Mesenteric fat pad (tissue), 1 donor: ENCODE measurements around the gene FBXL20. TPM values are rescaled to one million over a fixed set of nuclear protein-coding genes. Genes with fewer than 3 reads are reported as not detected.

ENCODE experiments used
- DNase-seq: peaks from one replicate; pipeline ENCODE4 v3.0.0-alpha.2; 2020; ENCODE audit warnings: low spot score
- total RNA-seq: library from RNA; stranded (reverse); fragmentation: NEBNext Ultra II Directional; extraction: Animal tissue kit (Norgen Biotek cat#: 25700); gene quantifications from one replicate; pipeline ENCODE4 v1.2.1, GENCODE V29; 2021
- donor health status: DM: yes; HTN: yes; CAD: no.

FBXL20 gene
- total RNA-seq, 1 donor from 2014 or later, result 17.4 TPM

DNA sequence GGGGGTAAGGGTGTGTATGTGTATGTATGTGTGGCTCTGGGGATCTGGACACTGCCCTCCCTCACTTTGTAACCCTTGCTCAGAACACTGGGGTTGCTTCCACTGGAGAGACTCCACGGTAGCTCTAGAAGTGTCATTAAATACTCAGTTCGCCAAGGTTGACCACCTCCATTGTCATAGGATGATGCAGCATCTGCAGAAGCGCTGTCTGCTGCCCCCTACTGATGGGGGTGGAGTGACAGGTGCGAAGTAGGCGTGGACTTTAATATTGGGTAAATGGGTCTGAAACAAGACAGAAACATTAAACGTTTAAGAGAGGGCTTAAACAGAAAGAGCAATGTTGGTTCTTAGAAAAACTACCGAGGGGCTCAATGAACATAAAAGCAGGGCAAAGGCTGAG, 140.1 kb downstream of the FBXL20 start:
- DNase-seq, result no peak

DNA sequence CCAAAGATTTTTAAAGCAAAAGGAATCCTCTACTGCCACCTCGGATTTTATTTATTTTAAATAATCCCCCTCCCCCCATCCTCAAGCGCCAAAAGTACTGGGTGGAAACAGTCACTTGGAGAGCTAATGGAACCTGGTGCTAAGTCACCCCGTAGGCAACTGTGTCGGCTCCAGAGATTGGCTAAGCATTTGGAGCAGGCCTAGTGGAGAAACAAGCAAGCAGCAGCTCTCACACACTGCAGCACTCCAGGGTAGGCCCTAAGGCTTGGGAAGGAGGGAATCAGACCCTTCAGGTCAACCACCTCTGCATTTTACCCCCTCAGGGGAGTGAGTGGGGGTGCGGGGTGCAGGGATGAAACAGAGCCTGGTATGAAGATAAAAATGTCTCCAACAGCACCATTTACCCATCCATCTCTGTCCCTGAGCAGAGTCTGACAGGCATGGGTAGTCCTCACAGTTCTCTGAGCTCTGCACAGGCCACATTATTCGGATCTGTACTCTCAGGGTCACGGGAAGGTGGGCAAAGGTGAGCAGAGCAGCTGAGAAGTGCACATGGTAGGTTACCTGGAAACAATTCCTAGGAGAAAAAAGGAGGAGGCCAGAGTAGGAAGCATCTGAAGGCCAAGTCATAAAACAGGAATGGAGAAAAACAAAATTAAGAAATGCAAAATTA, 148.5 kb downstream of the FBXL20 start:
- peak; percentile 73 for DNase-seq

GRCh38 chr17:39251997-39252396, 149.4 kb downstream of the FBXL20 start:
- no peak for DNase-seq

DNA sequence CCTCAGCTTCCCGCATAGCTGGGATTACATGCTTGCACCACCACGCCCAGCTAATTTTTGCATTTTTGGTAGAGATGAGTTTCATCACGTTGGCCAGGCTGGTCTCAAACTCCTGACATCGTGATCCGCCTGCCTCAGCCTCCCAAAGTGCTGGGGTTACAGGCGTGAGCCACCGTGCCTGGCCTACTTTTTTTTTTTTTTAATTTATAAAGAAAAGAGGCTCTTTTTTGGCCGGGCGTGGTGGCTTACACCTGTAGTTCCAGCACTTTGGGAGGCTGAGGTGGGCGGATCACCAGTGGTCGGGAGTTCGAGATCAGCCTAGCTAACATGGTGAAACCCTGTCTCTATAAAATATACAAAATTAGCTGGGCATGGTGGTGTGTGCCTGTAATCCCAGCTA, 151.3 kb downstream of the FBXL20 start:
- peak; percentile 35 for DNase-seq

DNA sequence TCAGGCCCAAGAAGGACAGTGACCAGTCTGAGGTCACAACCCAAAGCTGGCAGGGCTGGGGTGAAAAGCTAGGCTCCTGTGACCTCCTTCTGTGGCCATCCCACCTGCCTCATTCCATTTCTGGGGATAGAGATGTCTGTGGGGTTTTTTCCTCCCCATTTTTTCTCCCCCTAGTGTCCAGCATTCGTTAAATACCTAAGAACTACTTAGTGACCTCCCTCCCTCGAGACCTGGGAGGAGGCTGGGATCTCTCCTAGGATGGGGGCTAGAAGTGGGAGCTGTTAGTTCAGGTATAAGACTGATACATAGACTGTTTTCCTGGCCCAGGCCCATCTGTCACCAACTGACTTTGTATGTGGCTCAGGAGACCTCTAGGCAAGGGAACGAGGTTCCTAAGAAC, 155.2 kb downstream of the FBXL20 start:
- peak; percentile 35 for DNase-seq

- DNase-seq, result peak; percentile 93
Measured at GRCh38 chr17:39244600-39245570, 156.5 kb downstream of the FBXL20 start.

GRCh38 chr17:39244016-39244599, 157.3 kb downstream of the FBXL20 start:
- peak; percentile 74 for DNase-seq

- DNase-seq, result peak; percentile 62
Measured at GRCh38 chr17:39243155-39243554, 158.3 kb downstream of the FBXL20 start.

DNA sequence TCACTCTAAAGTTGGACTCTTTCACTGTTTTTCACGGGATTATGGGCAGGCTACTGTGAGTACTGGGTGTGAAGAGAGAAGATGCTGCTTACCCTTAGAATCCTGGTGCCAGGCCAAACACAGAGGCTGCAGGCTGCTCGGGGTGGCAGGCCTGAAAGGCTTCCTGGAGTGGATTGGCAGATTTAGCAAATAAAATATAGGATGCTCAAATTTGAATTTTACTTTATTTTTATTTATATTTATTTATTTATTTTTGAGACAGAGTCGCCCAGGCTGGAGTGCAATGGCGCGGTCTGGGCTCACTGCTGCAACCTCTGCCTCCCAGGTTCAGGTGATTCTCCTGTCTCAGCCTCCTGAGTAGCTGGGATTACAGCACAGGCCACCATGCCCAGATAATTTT, 160.8 kb downstream of the FBXL20 start:
- DNase-seq, result peak; percentile 43

DNA sequence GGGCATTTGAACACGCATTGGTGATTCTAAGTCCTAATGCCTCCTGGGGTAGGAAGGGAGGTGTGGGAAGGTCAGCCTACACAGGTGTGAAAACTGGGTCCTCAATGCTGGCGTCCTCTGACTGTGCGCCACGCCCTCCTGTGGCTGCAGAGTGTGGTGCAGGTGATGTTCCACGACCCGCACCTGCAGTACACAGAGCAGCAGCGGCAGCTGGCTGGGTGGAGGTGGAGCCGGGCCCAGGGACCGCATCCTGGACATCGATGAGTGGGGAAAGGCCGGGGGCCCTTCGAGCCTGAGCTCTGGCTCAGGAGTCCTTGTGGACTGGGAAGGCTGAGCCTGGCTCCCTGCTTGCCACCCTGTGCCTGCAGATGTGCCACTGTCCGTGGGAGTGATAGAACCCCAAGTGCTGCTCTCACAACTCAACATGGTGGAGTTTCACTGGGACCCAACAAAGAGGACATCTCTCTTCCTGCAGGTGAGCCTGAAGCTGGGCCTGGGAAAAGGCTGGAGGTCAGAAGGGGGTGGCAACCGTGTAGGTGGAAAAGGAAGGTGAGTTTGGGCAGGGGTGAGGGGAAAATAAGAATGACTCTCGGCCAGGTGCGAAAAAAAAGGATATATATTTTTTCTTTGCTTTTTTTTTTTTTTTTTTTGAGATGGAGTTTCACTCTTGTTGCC, 161.6 kb downstream of the FBXL20 start:
- DNase-seq, result peak; percentile 87

- no peak for DNase-seq
Measured at GRCh38 chr17:39238311-39238972, 163.0 kb downstream of the FBXL20 start.

DNA sequence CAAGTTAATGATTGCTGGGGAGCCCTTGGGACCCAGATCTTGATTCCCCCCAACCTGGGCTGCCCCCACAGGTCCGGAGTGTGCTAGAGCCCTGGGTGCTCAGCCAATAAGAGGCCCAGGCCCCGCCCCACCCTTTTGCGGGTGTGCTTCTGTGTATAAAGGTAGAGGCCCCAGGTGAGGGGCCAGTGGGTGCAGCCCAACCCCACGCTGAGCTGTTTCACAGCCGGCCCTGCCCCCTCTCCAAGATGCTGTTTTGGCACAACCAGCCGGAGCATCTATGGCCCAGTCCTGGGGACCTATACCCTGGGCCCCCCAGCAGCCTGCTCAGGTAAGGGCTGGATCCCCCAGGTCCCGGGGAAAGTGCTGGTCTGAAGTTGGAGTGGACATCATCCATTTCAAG, 163.8 kb downstream of the FBXL20 start:
- DNase-seq, result no peak

- no peak for DNase-seq
Measured at GRCh38 chr17:39236981-39237441, 164.4 kb downstream of the FBXL20 start.

GRCh38 chr17:39236450-39236927, 164.9 kb downstream of the FBXL20 start:
- DNase-seq, result no peak

- no peak for DNase-seq
Measured at GRCh38 chr17:39235555-39236449, 165.6 kb downstream of the FBXL20 start.

- no peak for DNase-seq
Measured at GRCh38 chr17:39231591-39232551, 169.6 kb downstream of the FBXL20 start.

GRCh38 chr17:39231091-39231561, 170.3 kb downstream of the FBXL20 start:
- no peak for DNase-seq

GRCh38 chr17:39230361-39230760, 171.1 kb downstream of the FBXL20 start:
- DNase-seq, result no peak
